GM12801 (cell line): ENCODE data around the gene TRAT1.

Experiments used
- CTCF ChIP-seq: IDR thresholded peaks from one replicate; pipeline ENCODE4 v1.5.1; 2011; ENCODE audit warnings: control low read depth; ENCODE audit not compliant: insufficient read length; ENCODE audit errors: extremely low read depth

The TRAT1 gene

GRCh38 chr3:108822123-108822897, at the start of gene TRAT1:
Gene TRAT1 (plus strand): TSS chr3:108822786. CDS start chr3:108822928, 142 bp downstream.
- TF ChIP-seq CTCF = no peak

- TF ChIP-seq CTCF = no peak
Observed at GRCh38 chr3:108775649-108776048, 46.9 kb upstream of the TRAT1 start.

- TF ChIP-seq CTCF = no peak
Observed at GRCh38 chr3:108779496-108779895, 43.1 kb upstream of the TRAT1 start.

- TF ChIP-seq CTCF = no peak
Observed at GRCh38 chr3:108780235-108780634, 42.4 kb upstream of the TRAT1 start.

GRCh38 chr3:108791473-108791872, 31.1 kb upstream of the TRAT1 start:
- TF ChIP-seq CTCF = no peak

GRCh38 chr3:108804437-108804836, 18.1 kb upstream of the TRAT1 start:
- no peak for TF ChIP-seq CTCF

GRCh38 chr3:108804966-108805365, 17.6 kb upstream of the TRAT1 start:
- TF ChIP-seq CTCF = no peak
